Stimulated activated CD8-positive, alpha-beta memory T cell treated with anti-CD3 and anti-CD28 coated beads, Interleukin-2, amount 100 ng/mL, for 1 hour (primary cell): ENCODE measurements around the gene RNASE11.
"Not testable (repeated sequence)": the region's sequence is repeated elsewhere in the genome, so short reads cannot be mapped to it uniquely, and the experiment has no call there.

Experiments
- DNase-seq, 2 donors: peaks; one replicate each; pipeline ENCODE4 v3.0.0-alpha.2; 2020; ENCODE audit warnings: low read depth in 2 of 2

The RNASE11 gene

DNA sequence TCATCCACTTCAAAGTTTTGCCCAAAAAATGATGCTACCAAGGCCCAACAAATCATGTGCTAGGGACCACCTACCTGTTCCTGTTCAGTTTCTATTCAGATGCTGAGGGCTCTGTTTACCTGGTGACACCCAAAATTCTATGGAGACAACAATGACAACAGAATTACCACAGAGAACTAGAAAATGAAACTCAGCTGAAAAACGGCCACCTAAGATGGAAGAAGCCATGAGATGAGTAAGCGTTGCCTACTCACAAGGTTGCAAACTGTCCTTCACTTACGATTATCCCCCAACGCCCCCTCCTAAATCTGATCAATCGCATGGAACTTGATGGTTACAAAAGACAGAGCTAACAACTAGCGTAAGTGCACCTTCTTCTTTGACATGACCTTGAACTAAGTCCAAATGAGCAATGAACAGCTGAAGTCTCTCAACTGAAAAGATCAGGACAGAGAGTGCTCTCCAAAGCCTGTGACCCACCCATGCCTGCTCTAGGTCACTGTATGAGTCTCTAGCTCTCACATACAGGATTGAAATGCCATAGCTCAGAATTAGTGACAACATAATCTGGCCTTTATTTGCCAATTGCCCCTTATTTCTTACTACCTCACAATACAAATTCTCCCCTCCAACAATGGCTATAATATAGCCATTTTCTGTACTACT lies at the start of gene RNASE11:
RNASE11 (minus strand) TSS at position 513 of the 666 bp plus-strand sequence.
- no peak for DNase-seq

- no peak for DNase-seq
Observed at GRCh38 chr14:20632831-20633691, 45.3 kb upstream of the RNASE11 start.

- no peak for DNase-seq
Observed at GRCh38 chr14:20632448-20632830, 44.6 kb upstream of the RNASE11 start.

DNA sequence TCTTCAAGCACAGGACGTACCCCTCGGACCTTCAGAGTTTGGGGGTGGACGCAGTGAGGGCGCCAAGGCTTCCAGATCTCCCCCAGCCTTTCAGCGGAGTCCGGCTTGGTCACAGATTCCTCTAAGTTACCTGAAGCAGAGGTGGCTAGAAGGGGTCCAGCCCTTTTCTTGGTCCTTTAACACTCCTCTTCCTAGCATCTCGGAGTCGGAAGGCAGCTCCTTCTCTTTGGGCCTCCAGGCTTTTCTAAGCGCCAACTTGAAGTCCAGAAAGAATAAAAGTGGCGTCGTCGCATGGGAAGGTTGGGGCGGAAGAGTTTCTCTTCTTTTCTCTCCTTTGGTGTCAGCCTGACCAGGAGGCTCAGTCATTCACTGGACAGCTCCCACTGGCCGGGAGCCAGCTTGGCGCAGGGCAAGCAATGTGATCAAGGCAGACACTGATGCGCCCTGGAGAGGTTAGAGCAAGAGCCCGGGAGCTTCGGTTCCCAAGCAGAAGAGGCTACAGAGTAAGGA lies 44.1 kb upstream of the RNASE11 start:
- DNase-seq = no peak

- no peak for DNase-seq
Observed at GRCh38 chr14:20631023-20631879, 43.5 kb upstream of the RNASE11 start.

- DNase-seq = no peak
Observed at GRCh38 chr14:20630340-20631022, 42.7 kb upstream of the RNASE11 start.

GRCh38 chr14:20628063-20628854 lies 40.5 kb upstream of the RNASE11 start:
- DNase-seq = no peak

DNA sequence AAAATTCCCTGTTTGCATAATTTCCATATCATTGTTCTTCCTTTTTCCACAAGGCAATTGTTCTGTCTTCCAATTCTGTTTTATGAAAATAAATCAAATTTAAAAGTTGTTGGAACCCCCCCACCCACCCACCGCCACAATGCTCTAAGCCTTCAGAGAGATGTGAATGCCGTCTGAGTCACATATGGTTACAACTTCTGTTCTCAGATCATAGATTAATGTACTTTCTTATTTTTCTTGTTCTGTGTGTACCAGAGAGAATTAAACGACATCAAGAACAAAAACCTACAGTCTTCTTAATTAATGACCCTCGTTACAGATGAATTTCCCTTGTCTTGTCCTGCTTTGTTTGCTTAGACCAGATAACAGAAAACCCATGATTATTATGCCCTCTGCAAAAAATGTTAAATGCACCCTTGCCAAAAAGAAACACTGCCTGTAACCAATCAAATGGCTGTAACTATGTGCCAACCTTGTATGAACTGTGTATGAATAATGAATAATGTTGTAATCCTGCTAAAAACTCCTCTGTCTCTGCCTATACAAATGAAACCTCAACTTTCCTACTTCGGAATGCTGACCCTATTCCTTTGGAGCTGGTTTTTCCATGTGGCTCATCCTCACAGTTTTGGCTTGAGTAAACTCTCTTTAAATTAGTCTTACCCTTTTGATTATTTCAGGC lies 39.7 kb upstream of the RNASE11 start:
- no peak for DNase-seq

GRCh38 chr14:20626274-20626673 lies 38.5 kb upstream of the RNASE11 start:
- DNase-seq = no peak

- DNase-seq = no peak
Observed at GRCh38 chr14:20624495-20625070, 36.8 kb upstream of the RNASE11 start.

DNA sequence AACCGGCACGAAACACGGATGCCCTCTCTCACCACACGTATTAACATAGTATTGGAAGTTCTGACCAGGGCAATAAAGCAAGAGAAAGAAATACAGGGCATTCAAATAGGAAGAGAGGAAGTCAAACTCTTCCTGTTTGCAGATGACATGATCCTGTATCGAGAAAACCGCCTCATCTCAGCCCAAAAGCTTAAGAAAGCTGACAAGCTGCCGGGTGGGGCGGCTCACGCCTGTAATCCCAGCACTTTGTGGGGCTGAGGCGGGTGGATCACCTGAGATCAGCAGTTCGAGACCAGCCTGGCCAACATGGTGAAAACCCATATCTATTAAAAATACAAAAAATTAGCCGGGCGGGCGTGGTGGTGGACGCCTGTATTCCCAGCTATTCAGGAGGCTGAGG lies 36.0 kb upstream of the RNASE11 start:
- DNase-seq = no peak

- DNase-seq = no peak
Observed at GRCh38 chr14:20622816-20623291, 35.1 kb upstream of the RNASE11 start.

DNA sequence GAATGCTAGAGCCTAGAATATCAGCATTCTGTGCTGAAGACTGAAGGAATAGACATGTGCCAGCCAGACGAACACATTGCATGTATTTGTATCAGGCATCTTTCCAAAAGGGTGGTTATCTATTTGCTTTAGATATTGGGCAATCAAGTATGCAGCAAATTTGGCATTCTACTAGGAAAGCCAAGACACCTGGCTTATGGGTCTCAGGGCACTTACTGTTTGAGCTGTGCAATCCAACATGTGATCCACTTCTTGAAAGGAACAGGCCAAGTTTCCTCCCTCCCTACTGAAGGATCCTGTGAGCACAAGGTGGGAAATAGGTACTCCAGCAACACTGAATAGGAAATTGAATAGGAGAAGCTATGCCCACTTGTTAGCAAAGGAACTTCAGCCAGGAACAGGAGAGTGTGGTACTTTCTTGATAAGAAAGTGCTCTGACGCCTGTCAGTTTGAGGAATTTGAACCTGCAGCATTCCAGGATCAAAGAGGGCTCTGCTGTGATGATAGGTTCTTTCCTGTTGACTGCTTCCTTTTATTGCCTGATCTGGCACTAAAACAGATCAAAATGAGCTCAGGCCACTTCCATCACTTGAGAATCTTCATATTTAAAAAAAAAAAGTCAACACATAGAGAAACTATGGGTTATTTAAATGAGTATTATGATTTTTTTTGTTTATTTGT lies 33.1 kb upstream of the RNASE11 start:
- DNase-seq = no peak

DNA sequence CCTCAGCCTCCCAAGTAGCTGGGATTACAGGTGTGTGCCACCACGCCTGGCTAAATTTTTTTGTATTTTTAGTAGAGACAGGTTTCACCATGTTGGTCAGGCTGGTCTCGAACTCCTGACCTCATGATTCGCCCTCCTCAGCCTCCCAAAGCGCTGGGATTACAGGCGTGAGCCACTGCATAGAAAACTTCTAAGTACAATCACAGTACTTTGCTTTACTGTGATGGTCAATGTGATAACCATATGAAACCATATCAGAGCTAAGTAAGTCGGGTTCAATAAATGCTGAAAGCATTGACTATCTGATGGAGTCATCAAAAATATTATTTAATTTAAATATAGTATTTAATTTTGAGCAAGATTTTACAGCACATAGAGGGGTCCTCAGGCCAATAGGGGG lies 31.9 kb upstream of the RNASE11 start:
- DNase-seq = not testable (repeated sequence)

GRCh38 chr14:20618271-20618749 lies 30.5 kb upstream of the RNASE11 start:
- no peak for DNase-seq

- DNase-seq = no peak
Observed at GRCh38 chr14:20617138-20618003, 29.6 kb upstream of the RNASE11 start.

- DNase-seq = no peak
Observed at GRCh38 chr14:20615996-20616395, 28.2 kb upstream of the RNASE11 start.
